Endothelial cell (in vitro differentiated cells): ENCODE data around the gene GLI2. TPM values are rescaled to one million over a fixed set of nuclear protein-coding genes. Genes with fewer than 3 reads are reported as not detected.

Experiments used
- DNase-seq: peaks from one replicate; pipeline ENCODE4 v3.0.0; 2021; ENCODE audit warnings: low spot score
- H3K27ac Mint-ChIP-seq: one replicate; pipeline ENCODE4 v1.8.0; 2021; ENCODE audit warnings: mixed read lengths, inconsistent platforms; ENCODE audit not compliant: unreplicated experiment
- H3K27me3 Mint-ChIP-seq: one replicate; pipeline ENCODE4 v1.8.0; 2021; ENCODE audit warnings: mild to moderate bottlenecking, moderate library complexity, mixed read lengths, inconsistent platforms; ENCODE audit not compliant: unreplicated experiment
- H3K36me3 Mint-ChIP-seq: one replicate; pipeline ENCODE4 v1.8.0; 2021; ENCODE audit warnings: mild to moderate bottlenecking, low read depth, mixed read lengths, inconsistent platforms; ENCODE audit not compliant: unreplicated experiment
- H3K4me1 Mint-ChIP-seq: one replicate; pipeline ENCODE4 v1.8.0; 2021; ENCODE audit warnings: mild to moderate bottlenecking, mixed read lengths, inconsistent platforms; ENCODE audit not compliant: unreplicated experiment
- H3K4me3 Mint-ChIP-seq: one replicate; pipeline ENCODE4 v1.8.0; 2021; ENCODE audit warnings: mild to moderate bottlenecking, mixed read lengths, inconsistent platforms; ENCODE audit not compliant: unreplicated experiment
- H3K9me3 Mint-ChIP-seq: one replicate; pipeline ENCODE4 v1.8.0; 2021; ENCODE audit warnings: mixed read lengths, inconsistent platforms; ENCODE audit not compliant: unreplicated experiment
- long read RNA-seq: library from polyadenylated mRNA; unstranded; transcript quantifications from one replicate; pipeline ENCODE4 v2.0.0, GENCODE V29; 2020; ENCODE audit not compliant: unreplicated experiment
- total RNA-seq: library from RNA; stranded (reverse); fragmentation: NEBNext Ultra II Directional; extraction: Animal tissue kit (Norgen Biotek cat#: 25700); gene quantifications from one replicate; pipeline ENCODE4 v1.2.1, GENCODE V29; 2021; ENCODE audit not compliant: unreplicated experiment
- TF ChIP-seq, protein P1 (sequence below): fragments of 200-600 bp; sonication (generic); IDR thresholded peaks from one replicate; pipeline ENCODE4 v1.5.0; 2021; ENCODE audit warnings: antibody characterized with exemption; ENCODE audit not compliant: unreplicated experiment

The GLI2 gene
- 1.2 TPM for total RNA-seq
- long read RNA-seq = 0 reads

DNA sequence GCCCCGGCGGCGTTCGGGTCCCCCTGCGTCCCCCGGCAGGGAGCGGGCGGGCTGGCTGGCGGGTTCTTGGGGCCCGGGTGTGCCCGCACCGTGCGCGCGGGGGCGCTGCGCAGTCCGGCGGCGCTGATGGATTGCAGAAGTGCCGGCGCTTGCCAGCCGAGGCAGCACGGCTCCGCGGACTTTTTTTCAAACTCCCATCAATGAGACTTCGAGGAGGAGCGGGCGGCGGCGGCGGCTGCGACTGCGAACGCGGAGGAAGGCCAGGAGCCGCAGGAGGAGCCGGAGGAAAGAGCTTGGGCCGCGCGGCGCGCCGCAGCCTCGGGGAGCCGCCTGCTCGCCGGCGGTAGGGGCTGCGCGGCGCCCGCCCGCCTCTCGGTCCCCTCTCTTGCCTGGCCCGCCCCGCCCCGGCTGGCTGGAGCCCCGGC is at the start of gene GLI2:
Gene GLI2 (plus strand): TSS at position 123 of the 425 bp plus-strand sequence. CDS start 61,453 bp downstream, outside the sequence.
- DNase-seq = peak; percentile 84
- H3K27ac Mint-ChIP-seq = no peak within 1 kb of the TSS
- peak within 1 kb of the TSS; percentile 79 for H3K4me3 Mint-ChIP-seq
- H3K27me3 Mint-ChIP-seq = peaks cover 14% of the 10 kb centered on the region
- TF ChIP-seq, protein P1, sequence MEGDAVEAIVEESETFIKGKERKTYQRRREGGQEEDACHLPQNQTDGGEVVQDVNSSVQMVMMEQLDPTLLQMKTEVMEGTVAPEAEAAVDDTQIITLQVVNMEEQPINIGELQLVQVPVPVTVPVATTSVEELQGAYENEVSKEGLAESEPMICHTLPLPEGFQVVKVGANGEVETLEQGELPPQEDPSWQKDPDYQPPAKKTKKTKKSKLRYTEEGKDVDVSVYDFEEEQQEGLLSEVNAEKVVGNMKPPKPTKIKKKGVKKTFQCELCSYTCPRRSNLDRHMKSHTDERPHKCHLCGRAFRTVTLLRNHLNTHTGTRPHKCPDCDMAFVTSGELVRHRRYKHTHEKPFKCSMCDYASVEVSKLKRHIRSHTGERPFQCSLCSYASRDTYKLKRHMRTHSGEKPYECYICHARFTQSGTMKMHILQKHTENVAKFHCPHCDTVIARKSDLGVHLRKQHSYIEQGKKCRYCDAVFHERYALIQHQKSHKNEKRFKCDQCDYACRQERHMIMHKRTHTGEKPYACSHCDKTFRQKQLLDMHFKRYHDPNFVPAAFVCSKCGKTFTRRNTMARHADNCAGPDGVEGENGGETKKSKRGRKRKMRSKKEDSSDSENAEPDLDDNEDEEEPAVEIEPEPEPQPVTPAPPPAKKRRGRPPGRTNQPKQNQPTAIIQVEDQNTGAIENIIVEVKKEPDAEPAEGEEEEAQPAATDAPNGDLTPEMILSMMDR = peak; percentile 60
- no peaks in the 10 kb centered on the region for H3K9me3 Mint-ChIP-seq
- H3K36me3 Mint-ChIP-seq = no peaks in the 10 kb centered on the region
- H3K4me1 Mint-ChIP-seq = peaks cover 28% of the 10 kb centered on the region

DNA sequence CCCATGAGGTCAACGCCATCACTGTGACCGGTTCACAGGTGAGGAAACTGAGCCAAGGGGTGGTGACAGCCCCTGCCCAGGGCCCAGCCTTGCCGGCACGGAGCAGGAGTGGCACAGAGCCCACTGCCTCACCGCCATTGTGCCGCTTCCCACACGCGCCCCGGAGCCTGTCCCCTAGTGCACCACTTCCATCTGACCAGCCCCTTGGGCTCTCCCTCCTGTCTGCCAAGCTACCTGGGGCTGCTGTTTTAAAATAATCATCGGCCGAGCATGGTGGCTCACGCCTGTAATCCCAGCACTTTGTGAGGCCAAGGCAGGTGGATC is 49.7 kb upstream of the GLI2 start:
- H3K4me1 Mint-ChIP-seq = no peaks in the 10 kb centered on the region
- no peaks in the 10 kb centered on the region for H3K36me3 Mint-ChIP-seq
- H3K27ac Mint-ChIP-seq = no peak overlapping the region
- TF ChIP-seq, protein P1 = no peak
- no peak for DNase-seq
- no peak overlapping the region for H3K4me3 Mint-ChIP-seq
- no peaks in the 10 kb centered on the region for H3K9me3 Mint-ChIP-seq
- H3K27me3 Mint-ChIP-seq = peaks cover 8% of the 10 kb centered on the region

DNA sequence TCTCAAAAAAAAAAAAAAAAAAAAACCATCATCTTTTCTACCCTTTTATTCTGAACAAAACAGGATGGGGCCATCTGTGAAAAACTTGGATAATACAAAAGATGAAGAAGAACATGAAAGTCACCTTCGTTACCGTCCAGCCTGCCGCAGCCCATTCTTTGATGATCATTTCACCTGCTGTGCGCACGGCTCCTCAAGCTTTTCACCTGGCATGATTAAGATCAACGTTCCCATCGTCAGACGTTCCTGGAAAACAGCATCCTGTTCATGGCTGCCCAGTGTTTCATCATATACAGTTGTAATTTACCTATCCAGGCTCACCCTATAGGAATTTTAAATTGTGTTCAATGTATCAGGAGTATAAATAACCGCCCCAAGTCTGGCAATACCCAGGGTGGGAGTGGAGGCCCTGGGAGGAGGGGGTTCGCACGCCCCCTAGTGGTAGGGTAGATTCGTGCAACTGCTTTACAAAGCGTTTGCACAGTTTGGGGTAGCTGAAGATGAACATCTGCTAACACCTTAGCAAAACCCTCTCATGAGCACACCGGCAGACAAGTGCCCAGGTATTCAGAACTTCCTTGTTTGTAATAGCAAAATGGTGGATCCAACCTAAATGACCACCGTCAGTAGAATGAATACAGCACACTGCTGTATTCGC is 49.0 kb upstream of the GLI2 start:
- Mint-ChIP-seq H3K27me3 (peaks cover 8% of the 10 kb centered on the region), H3K27ac (no peak overlapping the region), H3K9me3 (no peaks in the 10 kb centered on the region), H3K4me1 (no peaks in the 10 kb centered on the region), H3K36me3 (no peaks in the 10 kb centered on the region), H3K4me3 (no peak overlapping the region)
- TF ChIP-seq, protein P1 = peak; percentile 89
- DNase-seq = no peak

DNA sequence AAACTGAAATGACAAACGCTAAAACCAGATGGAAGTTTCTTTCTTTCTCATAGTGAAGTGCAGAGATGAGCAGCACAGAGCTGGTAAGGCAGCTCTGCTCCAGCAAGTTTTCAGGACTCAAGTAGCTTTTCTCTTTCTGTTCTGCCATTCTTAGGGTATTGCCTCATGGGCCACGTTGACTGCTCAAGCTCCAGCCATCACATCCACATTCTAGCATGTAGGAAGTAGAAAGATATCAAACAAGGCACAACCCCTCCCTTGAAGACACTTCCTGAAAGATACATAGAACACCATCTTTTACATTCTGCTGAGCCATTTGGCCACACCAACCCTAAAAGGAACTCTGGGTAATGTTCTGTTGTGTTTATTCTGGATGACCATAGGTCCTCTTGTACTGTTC is 48.5 kb upstream of the GLI2 start:
- DNase-seq = no peak
- Mint-ChIP-seq H3K27me3 (peaks cover 8% of the 10 kb centered on the region), H3K9me3 (no peaks in the 10 kb centered on the region), H3K27ac (no peak overlapping the region), H3K36me3 (no peaks in the 10 kb centered on the region), H3K4me1 (no peaks in the 10 kb centered on the region), H3K4me3 (no peak overlapping the region)
- TF ChIP-seq, protein P1 = no peak

DNA sequence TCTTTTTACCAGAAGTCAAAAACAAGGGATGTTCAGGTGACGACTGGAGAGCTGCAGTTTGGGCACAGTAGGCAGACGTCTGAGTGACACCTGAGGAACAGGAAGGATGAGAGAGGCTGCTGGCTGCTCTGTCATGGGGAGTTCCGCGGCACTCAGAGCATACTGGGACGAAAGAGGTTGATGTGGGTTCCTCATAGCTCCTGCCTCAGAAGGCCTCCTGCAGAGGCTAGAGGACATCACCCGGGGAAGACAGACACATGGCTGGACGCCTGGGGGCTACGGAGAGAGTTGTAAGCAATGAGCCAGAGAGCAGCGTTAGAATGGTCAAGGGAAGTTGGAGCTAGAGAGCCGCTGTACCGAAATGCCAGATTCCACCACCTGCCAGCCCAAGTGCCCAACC is 45.1 kb upstream of the GLI2 start:
- Mint-ChIP-seq H3K27me3 (peaks cover 5% of the 10 kb centered on the region), H3K4me1 (no peaks in the 10 kb centered on the region), H3K27ac (no peak overlapping the region), H3K36me3 (no peaks in the 10 kb centered on the region), H3K9me3 (no peaks in the 10 kb centered on the region), H3K4me3 (no peak overlapping the region)
- no peak for DNase-seq
- TF ChIP-seq, protein P1 = no peak
